ENCODE results near the gene HNRNPA1L2. TPM values are rescaled to one million over a fixed set of nuclear protein-coding genes. Genes with fewer than 3 reads are reported as not detected.
"Not testable (repeated sequence)": the region's sequence is repeated elsewhere in the genome, so short reads cannot be mapped to it uniquely, and the experiment has no call there.

The HNRNPA1L2 gene
- total and polyA plus RNA-seq, 4 donors, result 4.8 to 10.3 (median 8.3) TPM

GRCh38 chr13:52606795-52607194 is 35.4 kb upstream of the HNRNPA1L2 start:
- H3K4me1 ChIP-seq (ENCODE audit: control insufficient read depth in 5 of 5, insufficient read depth in 5 of 5, low read length in 5 of 5); H3K4me3 ChIP-seq; H3K27me3 ChIP-seq (ENCODE audit: control insufficient read depth in 3 of 3, insufficient read depth in 3 of 3, low read length in 2 of 3); H3K9ac ChIP-seq (ENCODE audit: insufficient read depth in 1 of 2, low read length in 2 of 2); H3K27ac ChIP-seq (ENCODE audit: low read depth in 1 of 2, low read length in 1 of 2); H3K36me3 ChIP-seq (ENCODE audit: control insufficient read depth in 4 of 4, insufficient read depth in 4 of 4, low read length in 4 of 4); ATAC-seq (ENCODE audit: insufficient read depth, low FRiP score); DNase-seq; H3K9me3 ChIP-seq (ENCODE audit: control insufficient read depth in 4 of 4, insufficient read depth in 3 of 4, low read length in 3 of 4): not testable (repeated sequence)
- 50 to 64% methylated on average over 1 of the region's 1 CpG for WGBS, 2 donors

- not testable (repeated sequence) for H3K4me1 ChIP-seq (ENCODE audit: control insufficient read depth in 5 of 5, insufficient read depth in 5 of 5, low read length in 5 of 5); H3K9me3 ChIP-seq (ENCODE audit: control insufficient read depth in 4 of 4, insufficient read depth in 3 of 4, low read length in 3 of 4); H3K27me3 ChIP-seq (ENCODE audit: control insufficient read depth in 3 of 3, insufficient read depth in 3 of 3, low read length in 2 of 3); H3K36me3 ChIP-seq (ENCODE audit: control insufficient read depth in 4 of 4, insufficient read depth in 4 of 4, low read length in 4 of 4); H3K4me3 ChIP-seq; H3K9ac ChIP-seq (ENCODE audit: insufficient read depth in 1 of 2, low read length in 2 of 2); DNase-seq; H3K27ac ChIP-seq (ENCODE audit: low read depth in 1 of 2, low read length in 1 of 2); ATAC-seq (ENCODE audit: insufficient read depth, low FRiP score)
- 36 to 41% methylated on average over 8 of the region's 8 CpGs for WGBS, 2 donors
Measured at GRCh38 chr13:52608184-52608583, 34.0 kb upstream of the HNRNPA1L2 start.

GRCh38 chr13:52609013-52609606 is 33.1 kb upstream of the HNRNPA1L2 start:
- 45 to 67% methylated on average over 10 of the region's 10 CpGs for WGBS, 2 donors

GRCh38 chr13:52610158-52610557 is 32.1 kb upstream of the HNRNPA1L2 start:
- not testable (repeated sequence) for H3K4me1 ChIP-seq (ENCODE audit: control insufficient read depth in 5 of 5, insufficient read depth in 5 of 5, low read length in 5 of 5); H3K27ac ChIP-seq (ENCODE audit: low read depth in 1 of 2, low read length in 1 of 2); H3K36me3 ChIP-seq (ENCODE audit: control insufficient read depth in 4 of 4, insufficient read depth in 4 of 4, low read length in 4 of 4); H3K27me3 ChIP-seq (ENCODE audit: control insufficient read depth in 3 of 3, insufficient read depth in 3 of 3, low read length in 2 of 3); ATAC-seq (ENCODE audit: insufficient read depth, low FRiP score); H3K4me3 ChIP-seq; H3K9me3 ChIP-seq (ENCODE audit: control insufficient read depth in 4 of 4, insufficient read depth in 3 of 4, low read length in 3 of 4); DNase-seq; H3K9ac ChIP-seq (ENCODE audit: insufficient read depth in 1 of 2, low read length in 2 of 2)
- 89 to 96% methylated on average over 5 of the region's 5 CpGs for whole genome bisulfite sequencing, 2 donors

More at GRCh38 chr13:52609013-52609606, 33.1 kb upstream of the HNRNPA1L2 start:
- H3K4me3 ChIP-seq; H3K27me3 ChIP-seq (ENCODE audit: control insufficient read depth in 3 of 3, insufficient read depth in 3 of 3, low read length in 2 of 3); H3K36me3 ChIP-seq (ENCODE audit: control insufficient read depth in 4 of 4, insufficient read depth in 4 of 4, low read length in 4 of 4); H3K27ac ChIP-seq (ENCODE audit: low read depth in 1 of 2, low read length in 1 of 2); H3K4me1 ChIP-seq (ENCODE audit: control insufficient read depth in 5 of 5, insufficient read depth in 5 of 5, low read length in 5 of 5); H3K9ac ChIP-seq (ENCODE audit: insufficient read depth in 1 of 2, low read length in 2 of 2); H3K9me3 ChIP-seq (ENCODE audit: control insufficient read depth in 4 of 4, insufficient read depth in 3 of 4, low read length in 3 of 4): not testable (repeated sequence)
- TF ChIP-seq CTCF (IDR thresholded peaks at IDR 0.05; ENCODE audit: control extremely low read depth, extremely low read depth), result peak; percentile 36
- DNase-seq (peak; percentile 27 to 80 (median 70)), ATAC-seq (ENCODE audit: insufficient read depth, low FRiP score) (peak; percentile 45)

- DNase-seq, result no peak
- WGBS, 2 donors, result 98% methylated on average over 4 of the region's 4 CpGs
- TF ChIP-seq CTCF (IDR thresholded peaks at IDR 0.05; ENCODE audit: control extremely low read depth, extremely low read depth), result no peak
- Histone ChIP-seq H3K4me3 (no peak overlapping the region), H3K9ac (ENCODE audit: insufficient read depth in 1 of 2, low read length in 2 of 2) (no peak overlapping the region), H3K4me1 (ENCODE audit: control insufficient read depth in 5 of 5, insufficient read depth in 5 of 5, low read length in 5 of 5) (peaks cover 0 to 5% (median 0%) of the 10 kb centered on the region in 5 donors), H3K36me3 (ENCODE audit: control insufficient read depth in 4 of 4, insufficient read depth in 4 of 4, low read length in 4 of 4) (no peaks in the 10 kb centered on the region), H3K27me3 (ENCODE audit: control insufficient read depth in 3 of 3, insufficient read depth in 3 of 3, low read length in 2 of 3) (no peaks in the 10 kb centered on the region), H3K9me3 (ENCODE audit: control insufficient read depth in 4 of 4, insufficient read depth in 3 of 4, low read length in 3 of 4) (no peaks in the 10 kb centered on the region), H3K27ac (ENCODE audit: low read depth in 1 of 2, low read length in 1 of 2) (no peak overlapping the region)
- ATAC-seq (ENCODE audit: insufficient read depth, low FRiP score), result no peak
Measured at GRCh38 chr13:52615134-52615801, 27.0 kb upstream of the HNRNPA1L2 start.

Data from lung (tissue), 12 donors.